T-cell (primary cell): ENCODE measurements around the gene DLK2. TPM values are rescaled to one million over a fixed set of nuclear protein-coding genes. Genes with fewer than 3 reads are reported as not detected.
"Not testable (repeated sequence)": the region's sequence is repeated elsewhere in the genome, so short reads cannot be mapped to it uniquely, and the experiment has no call there.

ENCODE experiments used
- ATAC-seq, 4 experiments: fragments of 200-7000 bp in 3 of 4; fragments of 150-1000 bp in 1 of 4; cut with Tn5 transposase; replicated peaks in 1 of 4; 1 replicate in 3 of 4; 2 replicates in 1 of 4; pipeline ENCODE4 v1.10.0; 2021; ENCODE audit warnings: moderate library complexity in 3 of 4, mild to moderate bottlenecking in 2 of 4, moderate number of reproducible peaks in 1 of 4
- CTCF ChIA-PET, 2 donors: fragments of 300-600 bp; sonication (Branson Sonifier 250); formaldehyde crosslinking; loops; one replicate each; lab custom pipeline; 2022; ENCODE audit warnings: antibody characterized with exemption in 2 of 2; lab: Charles Lee
- POLR2A ChIA-PET, 2 donors: fragments of 300-600 bp; sonication (Branson Sonifier 250); formaldehyde crosslinking; loops; one replicate each; lab custom pipeline; 2022; ENCODE audit warnings: antibody characterized with exemption in 2 of 2; lab: Charles Lee
- DNase-seq, 35 experiments: peaks; one replicate each; pipeline versions ENCODE4 v3.0.0 to v3.0.0-alpha.2; 2013 to 2023
- H3K27ac ChIP-seq: one replicate; pipeline ENCODE4 v1.5.1; 2013; ENCODE audit warnings: low read length
- H3K27me3 ChIP-seq, 2 experiments: replicated peaks in 1 of 2; 1 replicate in 1 of 2; 2 replicates in 1 of 2; pipeline versions ENCODE4 v1.6.1 to v1.7.0; 2013; ENCODE audit warnings: low read length in 1 of 2, mixed read lengths in 1 of 2; ENCODE audit not compliant: control insufficient read depth in 2 of 2, insufficient read depth in 2 of 2; ENCODE audit errors: extremely low read depth in 1 of 2
- H3K36me3 ChIP-seq, 2 donors: 1 replicate in 1 of 2; 2 replicates in 1 of 2; pipeline versions ENCODE4 v1.6.1 to v1.7.0; 2013; ENCODE audit warnings: low read length in 1 of 2; ENCODE audit not compliant: control insufficient read depth in 2 of 2, insufficient read depth in 1 of 2; ENCODE audit errors: extremely low read depth in 1 of 2
- H3K4me1 ChIP-seq, 2 experiments: 1 replicate in 1 of 2; 2 replicates in 1 of 2; pipeline versions ENCODE4 v1.6.1 to v1.7.0; 2013; ENCODE audit warnings: low read length in 2 of 2, mixed read lengths in 1 of 2; ENCODE audit not compliant: insufficient read depth in 2 of 2, control insufficient read depth in 1 of 2; ENCODE audit errors: extremely low read depth in 1 of 2
- H3K4me3 ChIP-seq, 2 donors: 1 replicate in 1 of 2; 2 replicates in 1 of 2; pipeline versions ENCODE4 v1.5.1 to v1.7.0; 2013; ENCODE audit warnings: mild to moderate bottlenecking in 2 of 2, low read length in 1 of 2, moderate library complexity in 1 of 2; ENCODE audit not compliant: control insufficient read depth in 1 of 2; ENCODE audit errors: extremely low read depth in 1 of 2
- H3K9me3 ChIP-seq: 2 replicates; pipeline ENCODE4 v1.7.0; 2013
- H3K27ac Mint-ChIP-seq, 2 donors: one replicate each; pipeline ENCODE4 v1.8.0; 2020 to 2021; ENCODE audit warnings: mild to moderate bottlenecking in 2 of 2, mixed read lengths in 2 of 2
- H3K27me3 Mint-ChIP-seq, 2 donors: one replicate each; pipeline ENCODE4 v1.8.0; 2021 to 2022; ENCODE audit warnings: mixed read lengths in 2 of 2
- H3K36me3 Mint-ChIP-seq: one replicate; pipeline ENCODE4 v1.8.0; 2021; ENCODE audit warnings: mixed read lengths
- H3K4me1 Mint-ChIP-seq, 3 donors: one replicate each; pipeline ENCODE4 v1.8.0; 2020 to 2022; ENCODE audit warnings: mixed read lengths in 3 of 3, mild to moderate bottlenecking in 1 of 3
- H3K4me3 Mint-ChIP-seq, 3 donors: one replicate each; pipeline ENCODE4 v1.8.0; 2020 to 2022; ENCODE audit warnings: mild to moderate bottlenecking in 3 of 3, mixed read lengths in 3 of 3, moderate library complexity in 3 of 3
- H3K9me3 Mint-ChIP-seq, 3 donors: one replicate each; pipeline ENCODE4 v1.8.0; 2020 to 2022; ENCODE audit warnings: mixed read lengths in 3 of 3
- WGBS: methylation state at CpG from one replicate; pipeline ENCODE4 v1.1.5; 2013; ENCODE audit warnings: missing lambda C conversion rate; ENCODE audit not compliant: insufficient coverage; 5-methylcytosine and 5-hydroxymethylcytosine counted together
- total RNA-seq, 35 experiments: library from RNA in 6 of 35; stranded (reverse) in 6 of 35; fragments of 120-200 nt in 1 of 35; gene quantifications; one replicate each; pipeline versions ENCODE4 v1.2.1 to v1.2.4 and lab custom pipeline; 2013 to 2026

The DLK2 gene
- total RNA-seq, 5 donors from 2014 or later (not counting 1 experiment from before 2014, with no cell fraction given), result 0.47 to 2.1 (median 1.4) TPM

- H3K27ac Mint-ChIP-seq, result no peak overlapping the region
- ATAC-seq (no peak), DNase-seq (no peak)
- WGBS, result 92% methylated on average over 6 of the region's 13 CpGs
- Histone ChIP-seq H3K36me3 (no peaks in the 10 kb centered on the region), H3K4me1 (no peaks in the 10 kb centered on the region), H3K4me3 (no peak overlapping the region), H3K27ac (no peak overlapping the region), H3K27me3 (peaks cover 0 to 55% of the 10 kb centered on the region in 2 experiments), H3K9me3 (no peaks in the 10 kb centered on the region)
- ChIA-PET POLR2A (no interaction called here), CTCF (interaction anchor here in 1 of 2 donors (0.9 kb wide), 1 partner anchor 42 kb away, joined by 5 read pairs; the partner anchor contains the start of gene ABCC10)
- H3K4me1 Mint-ChIP-seq, result no peaks in the 10 kb centered on the region
- H3K27me3 Mint-ChIP-seq, result peaks cover 17 to 41% of the 10 kb centered on the region in 2 donors
- no peak overlapping the region for H3K4me3 Mint-ChIP-seq
- H3K36me3 Mint-ChIP-seq, result no peaks in the 10 kb centered on the region
- H3K9me3 Mint-ChIP-seq, result no peaks in the 10 kb centered on the region
These were observed 13.7 kb upstream of the DLK2 start for GRCh38 chr6:43468748-43469681.

- Mint-ChIP-seq H3K36me3 (no peaks in the 10 kb centered on the region), H3K4me3 (no peak overlapping the region), H3K27ac (no peak overlapping the region), H3K4me1 (no peaks in the 10 kb centered on the region), H3K9me3 (no peaks in the 10 kb centered on the region), H3K27me3 (peaks cover 18 to 47% of the 10 kb centered on the region in 2 donors)
- Histone ChIP-seq H3K27ac (no peak overlapping the region), H3K4me1 (no peaks in the 10 kb centered on the region), H3K27me3 (peaks cover 0 to 58% of the 10 kb centered on the region in 2 experiments), H3K36me3 (no peaks in the 10 kb centered on the region), H3K9me3 (no peaks in the 10 kb centered on the region), H3K4me3 (no peak overlapping the region)
- no peak for ATAC-seq
- no peak for DNase-seq
- POLR2A ChIA-PET, result no interaction called here
- WGBS, result 87% methylated on average over 3 of the region's 4 CpGs
- CTCF ChIA-PET, result no interaction called here
These were observed 12.9 kb upstream of the DLK2 start for GRCh38 chr6:43468240-43468639.

GRCh38 chr6:43467752-43468151, 12.4 kb upstream of the DLK2 start:
- Histone ChIP-seq H3K36me3 (no peaks in the 10 kb centered on the region), H3K9me3 (no peaks in the 10 kb centered on the region), H3K27ac (no peak overlapping the region), H3K4me1 (no peaks in the 10 kb centered on the region), H3K4me3 (no peak overlapping the region), H3K27me3 (peaks cover 0 to 59% of the 10 kb centered on the region in 2 experiments)
- Mint-ChIP-seq H3K4me1 (no peaks in the 10 kb centered on the region), H3K27me3 (peaks cover 22 to 50% of the 10 kb centered on the region in 2 donors), H3K9me3 (no peaks in the 10 kb centered on the region), H3K36me3 (no peaks in the 10 kb centered on the region), H3K27ac (no peak overlapping the region), H3K4me3 (no peak overlapping the region)
- no peak for DNase-seq
- ChIA-PET CTCF (no interaction called here), POLR2A (no interaction called here)
- ATAC-seq, result no peak
- 83% methylated on average over 1 of the region's 4 CpGs for WGBS

GRCh38 chr6:43467265-43467664, 11.9 kb upstream of the DLK2 start:
- H3K36me3 Mint-ChIP-seq, H3K4me3 ChIP-seq, CTCF ChIA-PET, ATAC-seq, DNase-seq, H3K27ac ChIP-seq, H3K9me3 ChIP-seq, H3K4me1 ChIP-seq, H3K36me3 ChIP-seq, POLR2A ChIA-PET, H3K27ac Mint-ChIP-seq, H3K4me3 Mint-ChIP-seq, H3K4me1 Mint-ChIP-seq, H3K9me3 Mint-ChIP-seq: not testable (repeated sequence)
- H3K27me3 ChIP-seq, result peaks cover 0 to 59% of the 10 kb centered on the region in 2 experiments
- H3K27me3 Mint-ChIP-seq, result peaks cover 27 to 55% of the 10 kb centered on the region in 2 donors
- WGBS, result 13% methylated on average over 1 of the region's 5 CpGs

- Mint-ChIP-seq H3K4me3 (no peak overlapping the region), H3K27ac (no peak overlapping the region), H3K27me3 (peaks cover 30 to 54% of the 10 kb centered on the region in 2 donors), H3K9me3 (no peaks in the 10 kb centered on the region), H3K4me1 (no peaks in the 10 kb centered on the region), H3K36me3 (no peaks in the 10 kb centered on the region)
- no peak overlapping the region for H3K4me3 ChIP-seq
- peaks cover 0 to 63% of the 10 kb centered on the region in 2 experiments for H3K27me3 ChIP-seq
- WGBS, result no CpG with 5 or more reads among the region's 2 CpGs
- ATAC-seq (no peak), DNase-seq (no peak)
- H3K27ac ChIP-seq, result no peak overlapping the region
- CTCF ChIA-PET, result no interaction called here
- POLR2A ChIA-PET, result no interaction called here
- no peaks in the 10 kb centered on the region for H3K36me3 ChIP-seq
- no peaks in the 10 kb centered on the region for H3K9me3 ChIP-seq
- no peaks in the 10 kb centered on the region for H3K4me1 ChIP-seq
These were observed 10.6 kb upstream of the DLK2 start for GRCh38 chr6:43465948-43466347.

GRCh38 chr6:43464337-43464736, 9.0 kb upstream of the DLK2 start:
- peaks cover 30 to 46% of the 10 kb centered on the region in 2 donors for H3K27me3 Mint-ChIP-seq
- H3K4me3 Mint-ChIP-seq, result no peak overlapping the region
- 88% methylated on average over 5 of the region's 8 CpGs for WGBS
- CTCF ChIA-PET, result interaction anchor here in 1 of 2 donors (0.7 kb wide), 1 partner anchor 128 kb away, joined by 5 read pairs; no protein-coding TSS in a partner anchor
- Histone ChIP-seq H3K27ac (no peak overlapping the region), H3K27me3 (peaks cover 0 to 51% of the 10 kb centered on the region in 2 experiments), H3K4me3 (no peak overlapping the region), H3K36me3 (no peaks in the 10 kb centered on the region), H3K4me1 (no peaks in the 10 kb centered on the region), H3K9me3 (no peaks in the 10 kb centered on the region)
- no peaks in the 10 kb centered on the region for H3K36me3 Mint-ChIP-seq
- ATAC-seq, result no peak
- H3K9me3 Mint-ChIP-seq, result no peaks in the 10 kb centered on the region
- H3K4me1 Mint-ChIP-seq, result no peaks in the 10 kb centered on the region
- DNase-seq, result no peak
- H3K27ac Mint-ChIP-seq, result no peak overlapping the region
- POLR2A ChIA-PET, result no interaction called here
